ENCODE data around the gene TDRD9. TPM values are rescaled to one million over a fixed set of nuclear protein-coding genes. Genes with fewer than 3 reads are reported as not detected.
A peak's percentile ranks its signal among the peaks of the same experiment; 100 is the strongest.

Gene TDRD9
- total and polyA plus RNA-seq, 2 experiments from 2014 or later, result 0.24 TPM; not detected in 1

DNA sequence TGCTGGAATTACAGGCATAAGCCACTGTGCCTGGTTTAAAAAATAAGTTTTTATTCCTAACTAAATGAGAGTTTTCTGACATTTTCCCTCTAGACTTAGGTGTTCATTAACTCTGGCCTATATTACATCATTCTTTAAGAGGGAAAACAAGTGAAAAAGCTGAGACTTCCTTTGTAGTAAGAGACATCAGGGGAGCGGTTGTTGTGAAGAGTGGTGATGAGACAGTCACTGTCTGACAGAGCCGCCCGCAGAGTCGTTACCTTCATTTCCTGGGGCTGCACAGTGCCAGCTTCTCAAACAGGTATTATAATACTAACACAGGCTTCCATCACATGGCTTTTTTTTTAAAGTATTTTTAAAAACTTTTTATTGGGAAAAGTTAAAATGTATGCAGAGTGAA is 19.7 kb upstream of the TDRD9 start:
- Mint-ChIP-seq H3K27me3 (ENCODE audit: insufficient read depth, low read depth, poor library complexity) (peaks cover 6% of the 10 kb centered on the region), H3K9me3 (no peaks in the 10 kb centered on the region), H3K4me3 (no peak overlapping the region), H3K36me3 (ENCODE audit: low read depth) (peaks cover 15% of the 10 kb centered on the region; the same call in 1 of the 3 replicates), H3K27ac (no peak overlapping the region), H3K4me1 (peaks cover 9% of the 10 kb centered on the region)
- Histone ChIP-seq H3K4me2 (no peak overlapping the region), H4K20me1 (replicated peaks; ENCODE audit: insufficient read depth) (no peaks in the 10 kb centered on the region), H3K36me3 (ENCODE audit: insufficient read depth) (peaks cover 1% of the 10 kb centered on the region), H3K4me1 (ENCODE audit: insufficient read depth) (peaks cover 4% of the 10 kb centered on the region; the same call in 1 of the 2 replicates), H3K9me2 (ENCODE audit: insufficient read depth) (no peaks in the 10 kb centered on the region), H3K27ac (ENCODE audit: low read depth) (no peak overlapping the region), H2AFZ (no peak overlapping the region), H3K4me3 (no peak overlapping the region), H3K79me2 (replicated peaks; ENCODE audit: insufficient read depth) (no peaks in the 10 kb centered on the region), H3K27me3 (ENCODE audit: insufficient read depth) (no peaks in the 10 kb centered on the region), H3F3A (replicated peaks; ENCODE audit: low read depth) (0 out of 2 replicates have a peak, but pooled peaks cover 6% of the 10 kb centered on the region)
- no peak for DNase-seq (ENCODE audit: low spot score)
- TF ChIP-seq CTCF (conservative IDR thresholded peaks at IDR 0.05; ENCODE audit: low read depth in 2 of 2) (no peak), ETS1 (IDR thresholded peaks at IDR 0.05) (no peak), REST (IDR thresholded peaks at IDR 0.05; ENCODE audit: unreplicated experiment) (no peak), NANOG (IDR thresholded peaks at IDR 0.05; ENCODE audit: borderline replicate concordance) (no peak), JUNB (IDR thresholded peaks at IDR 0.05; ENCODE audit: unreplicated experiment) (no peak), EZH2 (IDR thresholded peaks at IDR 0.05; ENCODE audit: low read depth, unreplicated experiment) (no peak), STAT1 (IDR thresholded peaks at IDR 0.05; ENCODE audit: unreplicated experiment) (no peak)
- no peak for ATAC-seq

- peaks cover 21% of the 10 kb centered on the region; the same call in 2 of the 3 replicates for H3K36me3 Mint-ChIP-seq (ENCODE audit: low read depth)
- H3K4me3 Mint-ChIP-seq, result peak overlapping the region; percentile 59
- DNase-seq (ENCODE audit: low spot score) (no peak), ATAC-seq (no peak)
- Histone ChIP-seq H3K27me3 (ENCODE audit: insufficient read depth) (no peaks in the 10 kb centered on the region), H3K27ac (ENCODE audit: low read depth) (no peak overlapping the region), H3K79me2 (replicated peaks; ENCODE audit: insufficient read depth) (0 out of 2 replicates have a peak, but pooled peaks cover under 1% of the 10 kb centered on the region), H2AFZ (peak overlapping the region; percentile 57), H3K4me2 (peak overlapping the region; percentile 59), H3K4me3 (peak overlapping the region; percentile 38), H4K20me1 (replicated peaks; ENCODE audit: insufficient read depth) (0 out of 2 replicates have a peak, but pooled peaks cover 4% of the 10 kb centered on the region), H3K9me2 (ENCODE audit: insufficient read depth) (no peaks in the 10 kb centered on the region), H3K36me3 (ENCODE audit: insufficient read depth) (peaks cover 13% of the 10 kb centered on the region), H3K4me1 (ENCODE audit: insufficient read depth) (peaks cover 4% of the 10 kb centered on the region; the same call in 1 of the 2 replicates), H3F3A (replicated peaks; ENCODE audit: low read depth) (0 out of 2 replicates have a peak, but pooled peaks cover 6% of the 10 kb centered on the region)
- no peaks in the 10 kb centered on the region for H3K9me3 Mint-ChIP-seq
- peaks cover 9% of the 10 kb centered on the region for H3K4me1 Mint-ChIP-seq
- peaks cover 6% of the 10 kb centered on the region for H3K27me3 Mint-ChIP-seq (ENCODE audit: insufficient read depth, low read depth, poor library complexity)
- no peak overlapping the region for H3K27ac Mint-ChIP-seq
- TF ChIP-seq NANOG (IDR thresholded peaks at IDR 0.05; ENCODE audit: borderline replicate concordance), result no peak
- TF ChIP-seq ZNF331 (CRISPR knock-in tag; IDR thresholded peaks at IDR 0.05; ENCODE audit: low read depth), result no peak
Observed at GRCh38 chr14:103909531-103910261, 18.6 kb upstream of the TDRD9 start.

Measured in GM23338 (cell line).